DOHH2 (cell line): ENCODE data around the gene DOCK1.

ENCODE experiments used
- H3F3A ChIP-seq: fragments of 200-600 bp; sonication (generic), shearing (Covaris generic); 2 replicates; pipeline ENCODE4 v1.6.0; 2016; ENCODE audit warnings: antibody characterized with exemption, mild to moderate bottlenecking; ENCODE audit not compliant: control insufficient read depth, insufficient read depth
- H3K27ac ChIP-seq: fragments of 200-600 bp; sonication (generic); 2 replicates; pipeline ENCODE4 v1.5.1; 2014; ENCODE audit warnings: low read depth, mild to moderate bottlenecking, low read length, moderate library complexity
- H3K27me3 ChIP-seq: fragments of 200-600 bp; sonication (generic); 2 replicates; pipeline ENCODE4 v1.6.1; 2014; ENCODE audit warnings: mild to moderate bottlenecking, low read length, mixed read lengths; ENCODE audit not compliant: control insufficient read depth
- H3K36me3 ChIP-seq: fragments of 200-600 bp; sonication (generic); 2 replicates; pipeline ENCODE4 v1.6.1; 2014; ENCODE audit warnings: mild to moderate bottlenecking, low read length, moderate library complexity, mixed read lengths; ENCODE audit not compliant: control insufficient read depth
- H3K4me1 ChIP-seq: fragments of 200-600 bp; sonication (generic); 2 replicates; pipeline ENCODE4 v1.6.1; 2014; ENCODE audit warnings: mild to moderate bottlenecking, low read length, mixed read lengths; ENCODE audit not compliant: control insufficient read depth
- H3K4me2 ChIP-seq: fragments of 200-600 bp; sonication (generic); 2 replicates; pipeline ENCODE4 v1.6.0; 2014; ENCODE audit warnings: mild to moderate bottlenecking, low read length, moderate library complexity
- H3K4me3 ChIP-seq: fragments of 200-600 bp; sonication (generic); 2 replicates; pipeline ENCODE4 v1.5.1; 2014; ENCODE audit warnings: mild to moderate bottlenecking, low read length, mixed read lengths
- H3K79me2 ChIP-seq: fragments of 200-600 bp; sonication (generic); 2 replicates; pipeline ENCODE4 v1.6.1; 2014; ENCODE audit warnings: mild to moderate bottlenecking, low read length, mixed read lengths; ENCODE audit not compliant: control insufficient read depth
- H3K9me2 ChIP-seq: fragments of 200-600 bp; sonication (generic); replicated peaks from 2 replicates; pipeline ENCODE4 v1.6.1; 2014; ENCODE audit warnings: mild to moderate bottlenecking, low read length, mixed read lengths; ENCODE audit not compliant: control insufficient read depth
- H3K9me3 ChIP-seq: fragments of 200-600 bp; sonication (generic); 2 replicates; pipeline ENCODE4 v1.6.1; 2014; ENCODE audit warnings: antibody characterized with exemption, low read length, mixed read lengths; ENCODE audit not compliant: control insufficient read depth, insufficient read depth
- H4K20me1 ChIP-seq: fragments of 200-600 bp; sonication (generic); 2 replicates; pipeline ENCODE4 v1.6.0; 2014; ENCODE audit warnings: low read depth, mild to moderate bottlenecking, antibody characterized with exemption, low read length, moderate library complexity; ENCODE audit not compliant: control insufficient read depth, insufficient read depth
- CTCF ChIP-seq: fragments of 200-600 bp; sonication (generic); IDR thresholded peaks from one replicate; pipeline ENCODE4 v1.5.1; 2014; ENCODE audit warnings: antibody characterized with exemption, mild to moderate bottlenecking, low read depth, low read length; ENCODE audit not compliant: poor library complexity, severe bottlenecking
- EZH2phosphoT487 ChIP-seq: fragments of 200-600 bp; sonication (generic); IDR thresholded peaks from 2 replicates; pipeline ENCODE4 v1.6.1; 2017; ENCODE audit warnings: borderline replicate concordance, mild to moderate bottlenecking, antibody characterized with exemption, low read length, moderate library complexity, mixed read lengths

The DOCK1 gene

GRCh38 chr10:127418536-127419168 lies 513.4 kb downstream of the DOCK1 start:
- Histone ChIP-seq H4K20me1 (no peaks in the 10 kb centered on the region), H3K36me3 (no peaks in the 10 kb centered on the region), H3K4me3 (no peak overlapping the region), H3K9me3 (peaks cover 6% of the 10 kb centered on the region; the same call in 1 of the 2 replicates), H3K27me3 (no peaks in the 10 kb centered on the region), H3K9me2 (no peaks in the 10 kb centered on the region), H3F3A (no peaks in the 10 kb centered on the region), H3K4me1 (no peaks in the 10 kb centered on the region), H3K4me2 (no peak overlapping the region), H3K27ac (no peak overlapping the region), H3K79me2 (no peaks in the 10 kb centered on the region)
- TF ChIP-seq CTCF: no peak
- TF ChIP-seq EZH2phosphoT487: no peak

GRCh38 chr10:127420138-127420684 lies 515.0 kb downstream of the DOCK1 start:
- H4K20me1 ChIP-seq: no peaks in the 10 kb centered on the region
- no peaks in the 10 kb centered on the region for H3K9me2 ChIP-seq
- no peaks in the 10 kb centered on the region for H3F3A ChIP-seq
- no peak overlapping the region for H3K4me3 ChIP-seq
- H3K27me3 ChIP-seq: no peaks in the 10 kb centered on the region
- H3K36me3 ChIP-seq: no peaks in the 10 kb centered on the region
- no peak overlapping the region for H3K27ac ChIP-seq
- TF ChIP-seq EZH2phosphoT487 (no peak), CTCF (no peak)
- no peaks in the 10 kb centered on the region for H3K4me1 ChIP-seq
- no peaks in the 10 kb centered on the region for H3K79me2 ChIP-seq
- H3K9me3 ChIP-seq: peaks cover 6% of the 10 kb centered on the region; the same call in 1 of the 2 replicates
- no peak overlapping the region for H3K4me2 ChIP-seq

- H3K9me3 ChIP-seq: peaks cover 1% of the 10 kb centered on the region; the same call in 1 of the 2 replicates
- TF ChIP-seq CTCF: no peak
- no peaks in the 10 kb centered on the region for H3K9me2 ChIP-seq
- no peaks in the 10 kb centered on the region for H3K27me3 ChIP-seq
- H3K27ac ChIP-seq: no peak overlapping the region
- no peak overlapping the region for H3K4me2 ChIP-seq
- H3K79me2 ChIP-seq: no peaks in the 10 kb centered on the region
- H4K20me1 ChIP-seq: no peaks in the 10 kb centered on the region
- H3K4me3 ChIP-seq: no peak overlapping the region
- H3F3A ChIP-seq: no peaks in the 10 kb centered on the region
- no peaks in the 10 kb centered on the region for H3K36me3 ChIP-seq
- H3K4me1 ChIP-seq: no peaks in the 10 kb centered on the region
Observed at GRCh38 chr10:127423218-127423915, 518.1 kb downstream of the DOCK1 start.
